GM23338 (cell line): ENCODE results near the gene DMKN.
"Not testable (repeated sequence)": the region's sequence is repeated elsewhere in the genome, so short reads cannot be mapped to it uniquely, and the experiment has no call there.

Experiments
- CTCF ChIP-seq, 2 experiments: fragments of 200-600 bp in 1 of 2; sonication (generic) in 1 of 2; conservative IDR thresholded peaks; 2 replicates each; pipeline versions ENCODE4 v1.5.1 to v1.6.1; 2016 to 2017; ENCODE audit warnings: antibody characterized with exemption in 2 of 2, low read depth in 2 of 2, mild to moderate bottlenecking in 2 of 2, moderate library complexity in 1 of 2
- EZH2 ChIP-seq: fragments of 200-600 bp; sonication (generic); IDR thresholded peaks from one replicate; pipeline ENCODE4 v1.8.0; 2017; ENCODE audit warnings: antibody characterized with exemption, mild to moderate bottlenecking, low read depth; ENCODE audit not compliant: unreplicated experiment
- EZH2phosphoT487 ChIP-seq: fragments of 200-600 bp; sonication (generic); IDR thresholded peaks from one replicate; pipeline ENCODE4 v1.8.1; 2018; ENCODE audit warnings: antibody characterized with exemption; ENCODE audit not compliant: unreplicated experiment
- NANOG ChIP-seq: IDR thresholded peaks from 2 replicates; pipeline ENCODE4 v1.6.1; 2016; ENCODE audit warnings: antibody characterized with exemption, borderline replicate concordance
- POLR2AphosphoS5 ChIP-seq: IDR thresholded peaks from 2 replicates; pipeline ENCODE4 v1.6.1; 2016; ENCODE audit warnings: antibody characterized with exemption, low read depth
- STAT1 ChIP-seq: IDR thresholded peaks from one replicate; pipeline ENCODE4 v1.6.1; 2016; ENCODE audit warnings: antibody characterized with exemption; ENCODE audit not compliant: unreplicated experiment
- ZNF114 ChIP-seq: fragments of 250-450 bp; sonication (Bioruptor Pico); IDR thresholded peaks from 2 replicates; pipeline ENCODE4 v1.5.0; 2020; ENCODE audit warnings: mild to moderate bottlenecking, moderate library complexity
- ZNF331 ChIP-seq: fragments of 250-450 bp; sonication (Bioruptor Pico); IDR thresholded peaks from 2 replicates; pipeline ENCODE4 v1.5.0; 2020; ENCODE audit warnings: low read depth, mild to moderate bottlenecking, moderate library complexity

DNA sequence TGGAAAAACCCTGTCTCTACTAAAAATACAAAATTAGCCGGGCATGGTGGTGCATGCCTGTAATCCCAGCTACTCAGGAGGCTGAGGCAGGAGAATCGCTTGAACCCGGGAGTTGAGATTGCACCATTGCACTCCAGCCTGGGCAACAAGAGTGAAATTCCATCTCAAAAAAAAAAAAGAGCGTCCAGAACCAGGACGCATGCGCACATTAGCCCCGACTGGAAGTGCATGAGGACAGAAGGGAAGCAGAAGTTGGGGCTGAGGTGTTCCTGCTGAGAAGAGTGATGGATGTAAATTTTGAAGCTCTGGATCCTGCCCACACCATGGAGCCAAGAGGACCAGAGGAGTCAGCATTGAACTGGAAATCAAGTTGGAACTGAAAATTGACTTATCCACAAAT is 38.9 kb downstream of the DMKN start:
- not testable (repeated sequence) for TF ChIP-seq CTCF (conservative IDR thresholded peaks at IDR 0.05; ENCODE audit: low read depth in 2 of 2); POLR2AphosphoS5; EZH2; EZH2phosphoT487; NANOG; STAT1; ZNF114 (CRISPR knock-in tag); ZNF331 (CRISPR knock-in tag)
